ENCODE measurements around the gene GALNT2.

The GALNT2 gene

DNA sequence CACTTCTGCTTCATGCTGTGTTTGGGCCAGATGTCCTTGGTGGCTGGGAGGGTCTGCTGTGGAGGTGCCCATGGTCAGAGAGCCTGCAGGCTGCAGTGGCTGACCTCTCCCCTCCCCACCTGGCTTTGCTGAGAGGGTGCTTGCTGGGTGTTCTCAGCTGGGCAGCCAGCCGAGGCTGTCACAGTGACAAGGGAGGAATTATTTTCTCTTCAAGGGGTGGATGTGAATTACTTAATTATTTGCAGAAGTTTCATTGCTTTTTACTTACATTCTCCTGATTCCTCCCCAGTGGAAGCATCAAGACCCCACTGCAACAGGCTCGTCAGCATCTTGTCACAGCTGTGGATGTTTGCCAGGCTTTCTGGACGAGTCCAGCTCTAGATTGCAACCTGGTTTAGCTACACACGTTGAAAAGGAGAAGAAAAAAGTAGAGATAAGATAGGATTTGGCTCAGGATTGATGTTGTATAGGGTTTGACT is 70.3 kb downstream of the GALNT2 start:
- Histone ChIP-seq H2BK5ac (ENCODE audit: low read length) (no peak overlapping the region), H3K27ac (ENCODE audit: low read depth, low read length) (no peak overlapping the region), H3K27me3 (ENCODE audit: insufficient read depth, low read length, poor library complexity) (no peaks in the 10 kb centered on the region), H3K56ac (ENCODE audit: low read length) (no peak overlapping the region), H3K4me1 (ENCODE audit: control insufficient read depth, low read depth, low read length) (no peaks in the 10 kb centered on the region), H2BK15ac (replicated peaks; ENCODE audit: low read depth) (no peak overlapping the region), H3K36me3 (ENCODE audit: control insufficient read depth, insufficient read depth, low read length) (no peaks in the 10 kb centered on the region), H3K79me1 (ENCODE audit: low read length) (peaks cover 8% of the 10 kb centered on the region), H3K18ac (ENCODE audit: low read length) (no peak overlapping the region), H3K4ac (ENCODE audit: low read depth, low read length) (no peak overlapping the region), H2BK120ac (ENCODE audit: low read depth, low read length) (no peak overlapping the region), H2AK5ac (ENCODE audit: low read length) (no peak overlapping the region), H3K4me2 (ENCODE audit: low read length) (no peak overlapping the region), H3K23ac (ENCODE audit: low read length) (no peak overlapping the region), H3K9ac (ENCODE audit: low read length) (no peak overlapping the region), H4K5ac (ENCODE audit: low read length) (no peak overlapping the region), H3K4me3 (ENCODE audit: low read length) (no peak overlapping the region), H3K79me2 (ENCODE audit: control insufficient read depth, insufficient read depth, low read length) (peaks cover 2% of the 10 kb centered on the region), H4K8ac (ENCODE audit: low read depth, low read length) (no peak overlapping the region)
- no peak for DNase-seq
- WGBS (ENCODE audit: extremely low coverage, insufficient coverage, low lambda C conversion rate), result no CpG with 5 or more reads among the region's 4 CpGs

DNA sequence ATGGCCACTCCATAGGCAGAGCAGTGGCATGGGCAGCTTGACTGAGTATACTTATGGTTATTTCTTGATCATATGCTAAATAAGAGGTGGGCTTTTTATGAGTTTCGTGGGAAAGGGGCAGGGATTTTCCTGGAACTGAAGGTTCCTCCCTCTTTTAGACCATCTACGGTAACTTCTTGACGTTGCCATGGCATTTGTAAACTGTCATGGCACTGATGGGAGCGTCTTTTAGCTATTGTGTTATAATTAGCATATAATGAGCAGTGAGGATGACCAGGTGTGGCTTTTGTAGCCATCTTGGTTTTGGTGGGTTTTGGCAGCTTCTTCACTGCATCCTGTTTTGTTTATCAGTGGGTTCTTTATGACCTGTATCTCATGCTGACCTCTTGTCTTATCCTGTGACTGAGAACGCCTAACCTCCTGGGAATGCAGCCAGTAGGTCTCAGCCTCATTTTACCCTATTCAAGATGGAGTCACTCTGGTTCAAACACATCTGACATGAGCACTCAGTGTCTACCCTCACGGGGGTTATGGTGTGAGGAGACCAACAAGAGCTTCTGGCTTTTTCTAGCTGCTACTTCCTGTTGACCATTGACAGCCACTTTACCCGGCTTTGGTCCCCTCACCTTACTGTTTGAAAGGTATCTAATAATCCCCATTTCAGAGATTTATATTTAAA is 71.7 kb downstream of the GALNT2 start:
- Histone ChIP-seq H2BK5ac (ENCODE audit: low read length) (no peak overlapping the region), H3K27me3 (ENCODE audit: insufficient read depth, low read length, poor library complexity) (no peaks in the 10 kb centered on the region), H2BK15ac (replicated peaks; ENCODE audit: low read depth) (no peak overlapping the region), H3K9ac (ENCODE audit: low read length) (no peak overlapping the region), H3K4me3 (ENCODE audit: low read length) (no peak overlapping the region), H3K4me2 (ENCODE audit: low read length) (no peak overlapping the region), H3K27ac (ENCODE audit: low read depth, low read length) (no peak overlapping the region), H2AK5ac (ENCODE audit: low read length) (no peak overlapping the region), H3K23ac (ENCODE audit: low read length) (no peak overlapping the region), H3K4ac (ENCODE audit: low read depth, low read length) (no peak overlapping the region), H3K79me1 (ENCODE audit: low read length) (peaks cover 9% of the 10 kb centered on the region), H3K18ac (ENCODE audit: low read length) (no peak overlapping the region), H3K36me3 (ENCODE audit: control insufficient read depth, insufficient read depth, low read length) (no peaks in the 10 kb centered on the region), H4K8ac (ENCODE audit: low read depth, low read length) (no peak overlapping the region), H3K79me2 (ENCODE audit: control insufficient read depth, insufficient read depth, low read length) (peaks cover 2% of the 10 kb centered on the region), H3K56ac (ENCODE audit: low read length) (no peak overlapping the region), H3K4me1 (ENCODE audit: control insufficient read depth, low read depth, low read length) (no peaks in the 10 kb centered on the region), H4K5ac (ENCODE audit: low read length) (no peak overlapping the region), H2BK120ac (ENCODE audit: low read depth, low read length) (no peak overlapping the region)
- DNase-seq, result no peak
- no CpG with 5 or more reads among the region's 7 CpGs for WGBS (ENCODE audit: extremely low coverage, insufficient coverage, low lambda C conversion rate)

DNA sequence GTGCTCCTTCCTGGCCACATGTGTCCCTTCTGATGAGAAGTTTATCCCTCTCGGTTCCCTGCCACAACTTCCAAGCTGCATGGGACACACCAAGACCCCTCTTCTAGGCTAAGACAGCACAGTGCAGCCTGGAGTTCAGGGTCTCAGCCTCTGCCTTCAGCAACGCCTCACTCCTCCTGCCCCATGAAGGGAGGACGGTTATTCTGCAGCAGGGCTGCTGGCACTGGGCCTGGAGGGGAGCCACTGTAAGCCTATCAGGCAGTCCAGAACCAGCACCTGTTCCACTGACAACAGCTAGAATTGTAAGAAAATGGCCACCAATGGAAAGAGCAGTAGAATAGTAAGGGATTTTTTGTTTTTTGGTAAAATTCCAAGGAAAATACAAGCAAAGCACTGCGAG is 72.3 kb downstream of the GALNT2 start:
- H3K23ac ChIP-seq (ENCODE audit: low read length), result no peak overlapping the region
- no peak overlapping the region for H2BK5ac ChIP-seq (ENCODE audit: low read length)
- H2AK5ac ChIP-seq (ENCODE audit: low read length), result no peak overlapping the region
- H3K56ac ChIP-seq (ENCODE audit: low read length), result no peak overlapping the region
- no peak overlapping the region for H3K4ac ChIP-seq (ENCODE audit: low read depth, low read length)
- H3K27me3 ChIP-seq (ENCODE audit: insufficient read depth, low read length, poor library complexity), result no peaks in the 10 kb centered on the region
- peaks cover 9% of the 10 kb centered on the region for H3K79me1 ChIP-seq (ENCODE audit: low read length)
- H3K4me1 ChIP-seq (ENCODE audit: control insufficient read depth, low read depth, low read length), result no peaks in the 10 kb centered on the region
- DNase-seq, result no peak
- H4K5ac ChIP-seq (ENCODE audit: low read length), result no peak overlapping the region
- peaks cover 2% of the 10 kb centered on the region for H3K79me2 ChIP-seq (ENCODE audit: control insufficient read depth, insufficient read depth, low read length)
- H3K4me2 ChIP-seq (ENCODE audit: low read length), result no peak overlapping the region
- H3K36me3 ChIP-seq (ENCODE audit: control insufficient read depth, insufficient read depth, low read length), result no peaks in the 10 kb centered on the region
- no peak overlapping the region for H3K27ac ChIP-seq (ENCODE audit: low read depth, low read length)
- no peak overlapping the region for H3K9ac ChIP-seq (ENCODE audit: low read length)
- H2BK15ac ChIP-seq (replicated peaks; ENCODE audit: low read depth), result no peak overlapping the region
- no peak overlapping the region for H4K8ac ChIP-seq (ENCODE audit: low read depth, low read length)
- no peak overlapping the region for H2BK120ac ChIP-seq (ENCODE audit: low read depth, low read length)
- no peak overlapping the region for H3K18ac ChIP-seq (ENCODE audit: low read length)
- no CpG with 5 or more reads among the region's 4 CpGs for WGBS (ENCODE audit: extremely low coverage, insufficient coverage, low lambda C conversion rate)
- no peak overlapping the region for H3K4me3 ChIP-seq (ENCODE audit: low read length)

DNA sequence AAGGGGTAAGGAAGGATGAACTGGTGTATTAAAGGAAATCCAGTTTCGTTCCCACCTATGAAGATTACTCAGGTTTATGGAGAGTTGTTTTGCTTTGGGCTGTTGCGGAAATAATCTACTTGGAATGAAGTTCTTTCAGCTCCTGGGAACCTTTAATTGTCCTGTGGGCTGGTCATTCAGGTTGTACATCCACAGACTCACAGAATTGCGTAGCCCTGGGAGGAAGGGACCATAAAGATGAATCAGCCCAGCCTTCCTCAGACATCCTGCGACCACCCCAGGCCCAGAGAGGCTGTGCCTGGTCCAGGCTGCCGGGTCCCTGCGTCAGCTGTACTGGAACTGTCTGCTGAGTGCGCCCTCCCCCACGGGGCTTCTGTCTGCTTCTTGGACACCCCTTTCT is 72.7 kb downstream of the GALNT2 start:
- Histone ChIP-seq H3K23ac (ENCODE audit: low read length) (no peak overlapping the region), H3K79me1 (ENCODE audit: low read length) (peaks cover 9% of the 10 kb centered on the region), H3K27ac (ENCODE audit: low read depth, low read length) (no peak overlapping the region), H3K27me3 (ENCODE audit: insufficient read depth, low read length, poor library complexity) (no peaks in the 10 kb centered on the region), H3K4me1 (ENCODE audit: control insufficient read depth, low read depth, low read length) (no peaks in the 10 kb centered on the region), H2AK5ac (ENCODE audit: low read length) (no peak overlapping the region), H2BK15ac (replicated peaks; ENCODE audit: low read depth) (no peak overlapping the region), H4K8ac (ENCODE audit: low read depth, low read length) (no peak overlapping the region), H3K56ac (ENCODE audit: low read length) (no peak overlapping the region), H3K36me3 (ENCODE audit: control insufficient read depth, insufficient read depth, low read length) (no peaks in the 10 kb centered on the region), H3K4me2 (ENCODE audit: low read length) (no peak overlapping the region), H2BK120ac (ENCODE audit: low read depth, low read length) (no peak overlapping the region), H4K5ac (ENCODE audit: low read length) (no peak overlapping the region), H3K79me2 (ENCODE audit: control insufficient read depth, insufficient read depth, low read length) (peaks cover 2% of the 10 kb centered on the region), H2BK5ac (ENCODE audit: low read length) (no peak overlapping the region), H3K18ac (ENCODE audit: low read length) (no peak overlapping the region), H3K9ac (ENCODE audit: low read length) (no peak overlapping the region), H3K4ac (ENCODE audit: low read depth, low read length) (no peak overlapping the region), H3K4me3 (ENCODE audit: low read length) (no peak overlapping the region)
- no peak for DNase-seq
- WGBS (ENCODE audit: extremely low coverage, insufficient coverage, low lambda C conversion rate), result no CpG with 5 or more reads among the region's 8 CpGs

DNA sequence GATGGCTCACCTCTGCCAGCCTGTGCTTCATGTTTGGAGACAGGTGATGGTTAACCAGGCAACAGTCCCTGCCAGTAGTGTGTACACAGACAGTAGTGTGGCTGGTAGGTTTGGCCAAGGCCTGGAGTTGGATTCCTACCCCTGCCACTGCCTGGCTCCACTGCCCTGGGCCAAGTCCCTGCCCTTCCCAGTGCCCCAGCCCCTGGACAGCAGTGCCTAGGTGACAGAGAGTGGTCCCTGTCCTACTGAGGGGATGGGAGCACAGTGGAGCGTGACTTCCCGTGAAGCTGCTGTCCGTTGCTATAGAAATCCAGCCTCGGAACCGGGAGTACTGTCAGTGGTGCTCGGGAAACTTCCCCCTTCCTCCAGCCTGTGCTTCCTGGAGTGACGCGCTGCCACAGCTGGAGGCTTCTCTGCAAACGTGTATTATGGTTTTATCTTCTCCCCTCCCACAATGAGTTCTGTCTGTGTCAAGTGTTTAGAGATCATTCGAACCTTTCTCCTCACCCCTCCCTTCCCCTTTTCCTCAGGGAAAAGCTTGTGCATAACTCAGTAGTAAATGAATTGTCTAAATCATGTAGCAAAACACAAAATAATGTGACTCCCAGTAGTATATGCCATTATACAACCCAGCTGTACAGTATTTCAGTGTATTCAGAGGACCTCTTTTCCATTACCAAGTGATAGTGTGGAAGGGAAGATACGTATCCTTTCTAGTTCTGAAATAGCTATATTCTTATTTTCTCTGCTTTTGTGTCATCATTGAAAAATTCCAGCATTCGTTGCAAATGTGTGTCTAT is 73.4 kb downstream of the GALNT2 start:
- H2AK5ac ChIP-seq (ENCODE audit: low read length), result no peak overlapping the region
- H3K79me2 ChIP-seq (ENCODE audit: control insufficient read depth, insufficient read depth, low read length), result peaks cover 4% of the 10 kb centered on the region
- no peak overlapping the region for H2BK5ac ChIP-seq (ENCODE audit: low read length)
- no peak overlapping the region for H2BK120ac ChIP-seq (ENCODE audit: low read depth, low read length)
- no peak overlapping the region for H4K8ac ChIP-seq (ENCODE audit: low read depth, low read length)
- H3K9ac ChIP-seq (ENCODE audit: low read length), result no peak overlapping the region
- WGBS (ENCODE audit: extremely low coverage, insufficient coverage, low lambda C conversion rate), result no CpG with 5 or more reads among the region's 12 CpGs
- H3K23ac ChIP-seq (ENCODE audit: low read length), result no peak overlapping the region
- no peak overlapping the region for H3K18ac ChIP-seq (ENCODE audit: low read length)
- H3K4me3 ChIP-seq (ENCODE audit: low read length), result no peak overlapping the region
- H3K36me3 ChIP-seq (ENCODE audit: control insufficient read depth, insufficient read depth, low read length), result no peaks in the 10 kb centered on the region
- H3K4me1 ChIP-seq (ENCODE audit: control insufficient read depth, low read depth, low read length), result peaks cover under 1% of the 10 kb centered on the region
- H3K79me1 ChIP-seq (ENCODE audit: low read length), result peaks cover 9% of the 10 kb centered on the region
- H3K56ac ChIP-seq (ENCODE audit: low read length), result no peak overlapping the region
- H3K27me3 ChIP-seq (ENCODE audit: insufficient read depth, low read length, poor library complexity), result no peaks in the 10 kb centered on the region
- H3K4me2 ChIP-seq (ENCODE audit: low read length), result no peak overlapping the region
- no peak overlapping the region for H3K27ac ChIP-seq (ENCODE audit: low read depth, low read length)
- no peak overlapping the region for H2BK15ac ChIP-seq (replicated peaks; ENCODE audit: low read depth)
- H3K4ac ChIP-seq (ENCODE audit: low read depth, low read length), result no peak overlapping the region
- no peak for DNase-seq
- H4K5ac ChIP-seq (ENCODE audit: low read length), result no peak overlapping the region

All from mesendoderm (in vitro differentiated cells).